Measurements from ENCODE around the gene DNAJC5.
"Not testable (repeated sequence)": the region's sequence is repeated elsewhere in the genome, so short reads cannot be mapped to it uniquely, and the experiment has no call there.

The DNAJC5 gene

GRCh38 chr20:63969838-63970713 lies 75.2 kb downstream of the DNAJC5 start, which contains the start of gene ZNF512B:
Gene ZNF512B (minus strand): TSS chr20:63969930. CDS start chr20:63967950, 1,980 bp downstream.
- DNase-seq (ENCODE audit: low read depth) = peak; percentile 56

GRCh38 chr20:63970714-63971431 lies 75.9 kb downstream of the DNAJC5 start:
- no peak for DNase-seq (ENCODE audit: low read depth)

GRCh38 chr20:63971960-63972311 lies 77.0 kb downstream of the DNAJC5 start:
- not testable (repeated sequence) for DNase-seq (ENCODE audit: low read depth)

GRCh38 chr20:63972312-63973159 lies 77.6 kb downstream of the DNAJC5 start:
- no peak for DNase-seq (ENCODE audit: low read depth)

- no peak for DNase-seq (ENCODE audit: low read depth)
Observed at GRCh38 chr20:63973160-63973479, 78.2 kb downstream of the DNAJC5 start.

GRCh38 chr20:63973636-63974401 lies 78.9 kb downstream of the DNAJC5 start:
- DNase-seq (ENCODE audit: low read depth) = peak; percentile 79

- no peak for DNase-seq (ENCODE audit: low read depth)
Observed at GRCh38 chr20:63974402-63975200, 79.7 kb downstream of the DNAJC5 start.

GRCh38 chr20:63976511-63976910 lies 81.6 kb downstream of the DNAJC5 start:
- not testable (repeated sequence) for DNase-seq (ENCODE audit: low read depth)

- DNase-seq (ENCODE audit: low read depth) = no peak
Observed at GRCh38 chr20:63976980-63977738, 82.2 kb downstream of the DNAJC5 start.

- peak; percentile 29 for DNase-seq (ENCODE audit: low read depth)
Observed at GRCh38 chr20:63977739-63978276, 82.9 kb downstream of the DNAJC5 start.

- DNase-seq (ENCODE audit: low read depth) = no peak
Observed at GRCh38 chr20:63978319-63979228, 83.6 kb downstream of the DNAJC5 start.

GRCh38 chr20:63979229-63979556 lies 84.3 kb downstream of the DNAJC5 start:
- DNase-seq (ENCODE audit: low read depth) = no peak

- no peak for DNase-seq (ENCODE audit: low read depth)
Observed at GRCh38 chr20:63979557-63980316, 84.8 kb downstream of the DNAJC5 start, which contains the start of gene SAMD10. Gene SAMD10 (minus strand): TSS chr20:63979642. CDS start chr20:63979467, 175 bp downstream.

GRCh38 chr20:63980317-63980805 lies 85.4 kb downstream of the DNAJC5 start:
- DNase-seq (ENCODE audit: low read depth) = no peak

- peak; percentile 93 for DNase-seq (ENCODE audit: low read depth)
Observed at GRCh38 chr20:63980806-63981728, 86.1 kb downstream of the DNAJC5 start, which contains the start of gene PRPF6. Gene PRPF6 (plus strand): TSS chr20:63981132. CDS start chr20:63981246, 114 bp downstream.

GRCh38 chr20:63982937-63983336 lies 88.0 kb downstream of the DNAJC5 start:
- no peak for DNase-seq (ENCODE audit: low read depth)
